Liver (tissue), 3 donors: Measurements from ENCODE around the gene OR7A10.

ENCODE experiments used
- CTCF ChIP-seq: fragments of 150-350 bp; IDR thresholded peaks from 2 replicates; pipeline ENCODE4 v1.5.1; 2017; ENCODE audit warnings: improper control_type of control experiment, low read depth, low read length; ENCODE audit not compliant: missing input control
- EGR1 ChIP-seq, 2 donors: IDR thresholded peaks; 2 replicates each; pipeline ENCODE4 v1.6.1; 2016 to 2018; ENCODE audit warnings: antibody characterized with exemption in 2 of 2, low read depth in 2 of 2
- FOXA1 ChIP-seq: IDR thresholded peaks from 2 replicates; pipeline ENCODE4 v1.6.1; 2016; ENCODE audit warnings: antibody characterized with exemption
- GABPA ChIP-seq, 2 donors: IDR thresholded peaks in 1 of 2; conservative IDR thresholded peaks in 1 of 2; 2 replicates each; pipeline ENCODE4 v1.6.1; 2016; ENCODE audit warnings: antibody characterized with exemption in 2 of 2, mild to moderate bottlenecking in 1 of 2, moderate library complexity in 1 of 2
- JUND ChIP-seq, 2 donors: IDR thresholded peaks; 2 replicates each; pipeline ENCODE4 v1.6.1; 2016; ENCODE audit warnings: antibody characterized with exemption in 2 of 2
- MAX ChIP-seq: IDR thresholded peaks from 2 replicates; pipeline ENCODE4 v1.6.1; 2016; ENCODE audit warnings: antibody characterized with exemption
- NR2F2 ChIP-seq: IDR thresholded peaks from 2 replicates; pipeline ENCODE4 v1.6.1; 2016; ENCODE audit warnings: antibody characterized with exemption
- RAD21 ChIP-seq, 2 donors: IDR thresholded peaks; 2 replicates each; pipeline ENCODE4 v1.6.1; 2016; ENCODE audit warnings: antibody characterized with exemption in 2 of 2, mild to moderate bottlenecking in 2 of 2
- SP1 ChIP-seq: IDR thresholded peaks from 2 replicates; pipeline ENCODE4 v1.6.1; 2018; ENCODE audit warnings: antibody characterized with exemption, mild to moderate bottlenecking
- TAF1 ChIP-seq: conservative IDR thresholded peaks from 2 replicates; pipeline ENCODE4 v1.6.1; 2016; ENCODE audit warnings: antibody characterized with exemption, mild to moderate bottlenecking
- YY1 ChIP-seq: IDR thresholded peaks from 2 replicates; pipeline ENCODE4 v1.6.1; 2016; ENCODE audit warnings: antibody characterized with exemption, mild to moderate bottlenecking
- TF ChIP-seq, protein P1 (sequence below): IDR thresholded peaks from 2 replicates; pipeline ENCODE4 v1.6.1; 2016; ENCODE audit warnings: antibody characterized with exemption, mild to moderate bottlenecking
- TF ChIP-seq, protein P2 (sequence below): IDR thresholded peaks from 2 replicates; pipeline ENCODE4 v1.6.1; 2016; ENCODE audit warnings: antibody characterized with exemption
- donor health status: healthy.
- donor health status: healthy.

- no peak for TF ChIP-seq CTCF
- TF ChIP-seq JUND (IDR thresholded peaks at IDR 0.05): no peak
- TF ChIP-seq RAD21 (IDR thresholded peaks at IDR 0.05): no peak
- no peak for TF ChIP-seq EGR1 (IDR thresholded peaks at IDR 0.05; ENCODE audit: low read depth in 2 of 2)
- TF ChIP-seq SP1: no peak
- no peak for TF ChIP-seq MAX
- TF ChIP-seq, protein P1, sequence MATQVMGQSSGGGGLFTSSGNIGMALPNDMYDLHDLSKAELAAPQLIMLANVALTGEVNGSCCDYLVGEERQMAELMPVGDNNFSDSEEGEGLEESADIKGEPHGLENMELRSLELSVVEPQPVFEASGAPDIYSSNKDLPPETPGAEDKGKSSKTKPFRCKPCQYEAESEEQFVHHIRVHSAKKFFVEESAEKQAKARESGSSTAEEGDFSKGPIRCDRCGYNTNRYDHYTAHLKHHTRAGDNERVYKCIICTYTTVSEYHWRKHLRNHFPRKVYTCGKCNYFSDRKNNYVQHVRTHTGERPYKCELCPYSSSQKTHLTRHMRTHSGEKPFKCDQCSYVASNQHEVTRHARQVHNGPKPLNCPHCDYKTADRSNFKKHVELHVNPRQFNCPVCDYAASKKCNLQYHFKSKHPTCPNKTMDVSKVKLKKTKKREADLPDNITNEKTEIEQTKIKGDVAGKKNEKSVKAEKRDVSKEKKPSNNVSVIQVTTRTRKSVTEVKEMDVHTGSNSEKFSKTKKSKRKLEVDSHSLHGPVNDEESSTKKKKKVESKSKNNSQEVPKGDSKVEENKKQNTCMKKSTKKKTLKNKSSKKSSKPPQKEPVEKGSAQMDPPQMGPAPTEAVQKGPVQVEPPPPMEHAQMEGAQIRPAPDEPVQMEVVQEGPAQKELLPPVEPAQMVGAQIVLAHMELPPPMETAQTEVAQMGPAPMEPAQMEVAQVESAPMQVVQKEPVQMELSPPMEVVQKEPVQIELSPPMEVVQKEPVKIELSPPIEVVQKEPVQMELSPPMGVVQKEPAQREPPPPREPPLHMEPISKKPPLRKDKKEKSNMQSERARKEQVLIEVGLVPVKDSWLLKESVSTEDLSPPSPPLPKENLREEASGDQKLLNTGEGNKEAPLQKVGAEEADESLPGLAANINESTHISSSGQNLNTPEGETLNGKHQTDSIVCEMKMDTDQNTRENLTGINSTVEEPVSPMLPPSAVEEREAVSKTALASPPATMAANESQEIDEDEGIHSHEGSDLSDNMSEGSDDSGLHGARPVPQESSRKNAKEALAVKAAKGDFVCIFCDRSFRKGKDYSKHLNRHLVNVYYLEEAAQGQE: no peak
- TF ChIP-seq, protein P2, sequence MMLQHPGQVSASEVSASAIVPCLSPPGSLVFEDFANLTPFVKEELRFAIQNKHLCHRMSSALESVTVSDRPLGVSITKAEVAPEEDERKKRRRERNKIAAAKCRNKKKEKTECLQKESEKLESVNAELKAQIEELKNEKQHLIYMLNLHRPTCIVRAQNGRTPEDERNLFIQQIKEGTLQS: no peak
- no peak for TF ChIP-seq NR2F2
- TF ChIP-seq TAF1: no peak
- TF ChIP-seq GABPA (IDR thresholded peaks at IDR 0.05 in 1 of 2, conservative IDR thresholded peaks at IDR 0.05 in 1 of 2): no peak
- no peak for TF ChIP-seq YY1
- no peak for TF ChIP-seq FOXA1
Observed at GRCh38 chr19:14798760-14799159, 50.0 kb downstream of the OR7A10 start.
